M059J (cell line): ENCODE data around the gene HEG1. TPM values are rescaled to one million over a fixed set of nuclear protein-coding genes. Genes with fewer than 3 reads are reported as not detected.

Source experiments
- DNase-seq: peaks from one replicate; pipeline ENCODE4 v3.0.0-alpha.2; 2012; ENCODE audit warnings: low read depth
- total RNA-seq: library from RNA; depleted of rRNA; stranded (reverse); fragments of >200 nt; shearing (Covaris generic); gene quantifications from 2 replicates; pipeline ENCODE4 v1.2.3, GENCODE V29; 2014

HEG1 gene
- total RNA-seq, 1 experiment from 2014 or later: 139 TPM

DNA sequence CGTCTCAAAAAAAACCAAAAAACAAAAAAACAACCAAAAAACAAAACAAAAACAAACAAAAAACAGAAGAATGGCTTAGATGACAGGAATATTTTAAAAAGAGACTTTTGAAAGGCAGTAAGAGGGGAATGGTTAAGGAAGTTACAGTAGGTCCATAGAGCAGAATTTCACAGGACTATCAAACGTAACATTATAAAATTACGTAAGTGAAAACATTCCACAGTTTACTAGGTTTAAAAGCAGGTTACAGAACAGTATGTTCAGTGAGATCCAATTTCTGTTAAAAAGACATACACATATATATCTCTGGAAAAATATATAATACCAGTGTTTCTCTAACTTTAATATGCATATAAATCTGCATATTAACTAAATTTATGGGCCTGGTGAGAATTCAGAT lies 71.0 kb downstream of the HEG1 start:
- no peak for DNase-seq

DNA sequence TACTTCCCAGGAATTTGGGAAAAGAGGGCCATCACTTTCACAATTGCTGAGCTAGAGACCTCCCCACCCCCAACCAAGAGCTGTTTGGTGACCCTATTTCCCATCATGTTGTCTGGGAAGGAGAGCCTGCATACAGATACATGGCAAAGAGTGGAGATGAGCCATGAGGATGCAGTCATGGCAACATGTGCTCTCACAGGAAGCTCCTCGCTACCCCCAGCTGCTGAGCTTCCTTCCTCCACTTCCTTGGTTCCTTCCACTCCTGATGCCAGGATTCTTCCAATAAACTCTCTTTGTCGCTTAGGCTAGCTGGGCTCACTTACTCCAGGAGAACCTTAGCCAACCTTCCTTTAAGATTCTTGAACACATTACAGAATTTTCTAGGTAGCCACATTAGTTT lies 72.9 kb downstream of the HEG1 start:
- no peak for DNase-seq

DNA sequence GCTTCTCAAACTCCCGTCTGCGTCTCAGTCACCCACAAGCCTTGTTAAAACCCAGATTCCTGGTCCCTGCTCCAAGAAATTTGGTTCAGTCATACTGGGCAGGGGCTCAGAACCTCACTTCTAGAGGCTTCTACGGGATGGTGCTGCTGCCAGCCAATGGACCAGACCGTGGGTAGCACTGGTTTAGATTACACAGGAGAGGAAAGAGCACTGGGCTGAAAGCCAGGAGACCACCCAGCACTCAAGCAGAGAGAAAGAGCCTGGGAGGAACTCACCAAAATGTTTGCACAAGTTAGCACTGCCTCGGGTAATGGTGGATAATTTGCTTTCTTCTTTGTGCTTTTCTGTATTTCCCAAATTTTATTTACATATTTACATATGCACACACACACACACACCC lies 74.3 kb downstream of the HEG1 start:
- no peak for DNase-seq

GRCh38 chr3:124978627-124979026 lies 77.2 kb downstream of the HEG1 start:
- no peak for DNase-seq

DNA sequence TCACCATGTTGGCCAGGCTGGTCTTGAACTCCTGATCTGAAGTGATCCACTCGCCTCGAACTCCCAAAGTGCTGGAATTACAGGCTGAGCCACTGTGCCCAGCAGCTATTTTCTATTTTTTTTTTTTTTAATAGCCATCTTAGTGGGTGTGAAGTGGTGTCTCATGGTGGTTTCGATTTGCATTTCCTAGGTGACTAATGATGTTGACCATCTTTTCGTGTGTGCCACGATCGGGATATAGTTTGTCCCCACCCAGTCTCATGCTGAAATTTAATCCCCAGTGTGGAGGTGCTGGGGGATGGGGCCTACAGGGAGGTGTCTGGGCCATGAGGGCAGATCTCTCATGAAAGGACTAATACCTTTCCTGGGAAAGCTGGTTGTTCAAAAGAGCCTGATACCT lies 79.4 kb downstream of the HEG1 start:
- peak; percentile 72 for DNase-seq

- DNase-seq: no peak
Measured at GRCh38 chr3:124974691-124975090, 81.1 kb downstream of the HEG1 start.

DNA sequence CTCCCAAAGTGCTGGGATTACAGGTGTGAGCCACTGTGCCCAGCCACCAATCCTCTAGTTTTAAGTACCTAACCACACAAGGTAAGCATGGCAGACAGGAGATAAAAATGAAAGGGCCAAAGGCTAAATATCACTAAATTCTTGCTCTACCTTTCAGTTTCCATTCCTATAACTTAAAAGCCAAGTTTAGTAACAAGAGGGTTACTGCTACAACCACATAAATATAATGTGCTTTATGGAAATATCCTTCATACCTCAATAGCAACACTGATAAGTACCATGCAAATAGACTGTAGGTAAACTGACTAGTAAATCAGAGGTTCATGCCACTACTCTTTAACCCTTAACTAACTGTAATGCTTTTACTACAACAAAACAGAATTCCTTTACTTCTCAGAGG lies 82.5 kb downstream of the HEG1 start:
- no peak for DNase-seq

DNA sequence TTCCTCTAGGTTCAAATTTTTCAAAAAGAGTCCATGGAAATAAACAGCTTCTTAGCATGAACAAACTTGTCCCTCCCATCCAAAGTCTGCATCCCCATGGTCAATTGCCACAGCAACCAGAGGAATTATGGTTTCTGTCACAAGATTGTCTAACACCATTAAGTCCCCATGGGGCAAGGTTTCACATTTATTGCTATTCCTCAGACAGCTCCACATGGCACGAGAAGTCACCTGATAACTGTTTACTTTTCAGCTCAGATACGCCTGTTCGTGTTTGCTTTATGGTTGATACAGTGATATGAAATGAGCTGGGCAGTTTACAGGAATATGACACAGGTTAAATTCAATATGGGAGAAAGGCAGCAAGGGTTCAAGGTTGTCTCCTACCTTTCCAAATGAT lies 83.3 kb downstream of the HEG1 start:
- DNase-seq: no peak

GRCh38 chr3:124969963-124970722 lies 85.7 kb downstream of the HEG1 start:
- no peak for DNase-seq

GRCh38 chr3:124969190-124969589 lies 86.6 kb downstream of the HEG1 start:
- DNase-seq: no peak

DNA sequence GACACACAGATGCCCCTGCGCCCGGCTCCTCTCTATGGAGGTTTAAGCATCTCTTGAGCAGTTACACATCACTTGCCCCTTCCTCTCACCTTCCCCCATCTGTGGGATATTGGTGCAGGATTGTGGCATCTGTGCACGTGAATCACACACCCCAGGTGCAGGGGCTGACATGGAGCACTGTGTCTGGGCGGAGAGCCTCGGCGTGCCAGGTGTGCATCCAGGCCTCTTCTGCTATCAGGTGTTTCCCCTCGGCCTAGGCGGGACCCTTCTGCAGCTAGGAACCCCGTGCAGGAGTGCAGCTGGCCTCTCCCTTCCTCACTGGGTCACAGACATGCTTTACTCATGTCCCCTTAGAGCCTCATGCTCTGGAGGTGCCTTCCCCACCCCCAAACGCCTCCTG lies 87.8 kb downstream of the HEG1 start:
- no peak for DNase-seq

DNA sequence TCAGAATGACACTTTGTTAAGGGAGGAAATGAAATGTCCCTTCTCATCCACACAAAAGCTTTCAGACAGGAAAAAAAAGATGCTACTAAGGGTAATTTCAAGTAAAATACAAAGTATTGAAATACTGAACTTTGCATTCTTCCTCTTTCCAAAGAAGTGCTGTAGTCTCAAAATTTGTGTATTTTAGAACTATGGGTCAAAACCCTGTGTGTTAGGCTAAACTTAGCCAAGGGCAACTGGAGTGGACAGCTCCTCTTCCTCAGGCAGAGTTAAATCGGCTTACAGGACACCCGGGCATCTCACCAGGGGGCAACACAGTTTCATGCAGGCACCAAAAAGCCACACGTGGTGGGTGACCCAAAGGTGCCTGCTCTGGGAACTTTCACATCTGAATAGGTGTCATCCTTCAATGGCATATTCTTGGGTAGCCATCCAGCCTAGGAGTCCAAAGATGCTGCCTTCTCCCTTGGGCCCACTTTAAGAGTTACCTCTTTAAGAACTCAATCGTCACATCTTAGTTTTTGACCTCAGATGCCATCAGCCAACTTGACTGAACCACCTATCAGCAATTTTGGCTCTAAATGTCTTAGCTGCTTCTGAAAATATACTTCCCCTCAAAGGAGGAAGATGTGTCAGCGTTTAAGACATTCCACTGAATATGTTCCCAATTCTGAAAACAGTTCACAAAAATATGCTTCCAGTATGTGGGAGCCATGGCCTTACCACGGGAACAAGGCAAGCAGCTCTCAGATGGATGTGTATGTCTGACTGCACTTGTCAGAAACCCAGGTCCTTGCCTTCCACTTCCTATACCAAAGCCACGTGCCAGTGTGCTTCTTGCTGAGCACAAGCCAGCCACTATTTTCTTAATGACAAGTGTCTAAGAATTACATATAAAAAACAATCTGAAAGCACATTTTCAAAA lies 89.0 kb downstream of the HEG1 start:
- no peak for DNase-seq

DNA sequence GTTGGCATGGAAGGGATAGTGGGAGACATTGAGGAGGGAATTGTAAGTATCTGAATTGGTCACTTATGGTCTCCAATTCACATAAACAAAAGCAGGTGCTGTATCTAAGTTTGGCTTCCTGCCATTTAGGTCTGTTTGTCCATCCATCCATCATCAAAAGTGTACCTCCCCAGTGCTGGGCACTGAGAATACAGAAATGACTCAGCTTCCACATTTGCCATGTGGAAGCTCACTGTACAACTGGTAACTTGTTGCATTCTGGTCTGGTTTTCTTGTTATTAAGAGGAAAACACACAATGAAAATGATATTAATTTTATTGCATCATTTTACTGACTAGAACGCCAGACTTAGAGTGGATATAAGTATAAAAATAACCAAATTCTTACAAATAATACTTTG lies 90.4 kb downstream of the HEG1 start:
- peak; percentile 28 for DNase-seq

DNA sequence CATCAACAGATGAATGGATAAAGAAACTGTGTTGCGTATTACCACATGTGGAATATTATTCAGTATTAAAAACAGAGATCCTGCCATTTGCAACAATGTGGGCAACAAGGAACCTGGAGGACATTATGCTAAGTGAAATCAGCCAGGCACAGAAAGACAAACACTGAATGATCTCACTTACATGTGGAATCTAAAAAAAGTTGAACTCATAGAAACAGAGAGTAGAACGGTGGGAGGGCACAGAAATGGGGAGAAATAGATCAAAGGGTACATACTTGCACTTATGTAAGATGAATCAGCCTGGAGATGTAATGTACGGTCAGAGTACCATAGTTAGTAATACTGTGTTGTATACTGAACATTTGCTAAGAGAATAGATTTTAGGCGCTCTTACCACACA lies 91.4 kb downstream of the HEG1 start:
- DNase-seq: no peak

DNA sequence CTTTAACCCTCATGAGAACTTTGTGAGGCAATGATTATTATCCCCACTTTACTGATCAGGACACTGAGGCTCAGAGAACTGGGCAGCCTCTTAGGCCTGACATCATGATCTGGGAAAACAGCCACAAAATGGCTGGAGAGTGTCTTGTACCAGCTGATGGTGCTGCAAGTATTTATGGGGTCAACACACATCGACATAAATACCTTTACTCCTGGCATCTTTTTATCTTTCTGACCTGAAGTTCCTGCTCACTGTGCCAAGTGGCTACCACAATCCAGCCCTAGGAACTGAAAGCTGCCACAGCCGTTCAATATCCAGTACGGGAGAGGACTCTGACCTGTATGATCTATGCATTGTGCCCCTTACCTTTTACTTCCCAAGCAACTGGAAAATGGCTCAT lies 92.0 kb downstream of the HEG1 start:
- no peak for DNase-seq

- no peak for DNase-seq
Measured at GRCh38 chr3:124962403-124962940, 93.3 kb downstream of the HEG1 start.

- no peak for DNase-seq
Measured at GRCh38 chr3:124960698-124961097, 95.1 kb downstream of the HEG1 start.

DNA sequence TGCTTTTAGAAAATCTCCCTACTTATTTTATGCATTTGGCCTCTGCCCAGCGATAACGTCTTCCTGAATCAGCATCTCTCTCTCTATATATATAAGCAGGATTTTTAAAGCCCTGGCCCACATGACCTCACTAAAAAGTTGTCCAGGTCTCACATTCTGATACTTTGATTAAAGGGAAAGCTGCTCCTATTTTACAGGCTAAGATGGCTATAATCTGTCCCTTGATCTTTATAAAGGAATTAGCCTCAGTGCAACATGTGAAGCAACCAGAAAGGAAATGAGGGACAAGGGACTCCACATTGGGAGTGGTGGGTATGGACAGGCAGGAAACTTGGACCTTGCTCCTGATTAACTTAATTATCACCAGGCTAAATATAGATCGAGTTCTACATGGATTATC lies 95.7 kb downstream of the HEG1 start:
- DNase-seq: no peak

DNA sequence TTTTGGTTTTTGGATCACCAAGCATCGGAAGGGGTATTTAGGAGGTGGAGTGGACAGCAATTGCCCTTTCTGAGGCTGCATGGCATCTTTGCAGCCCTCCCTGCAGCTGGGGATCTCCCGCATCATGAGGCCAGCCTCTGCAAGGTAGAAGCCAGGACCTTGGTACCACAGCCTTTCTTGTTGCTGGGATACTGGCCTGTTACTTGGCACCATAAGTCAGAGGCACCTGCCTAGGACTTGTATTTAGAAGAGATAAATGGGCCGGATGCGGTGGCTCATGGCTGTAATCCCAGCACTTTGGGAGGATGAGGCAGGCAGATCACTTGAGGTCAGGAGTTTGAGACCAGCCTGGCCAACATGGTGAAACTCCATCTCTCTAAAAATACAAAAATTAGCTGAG lies 97.8 kb downstream of the HEG1 start:
- peak; percentile 51 for DNase-seq

GRCh38 chr3:124952282-124952855 lies 103.4 kb downstream of the HEG1 start:
- DNase-seq: no peak

DNA sequence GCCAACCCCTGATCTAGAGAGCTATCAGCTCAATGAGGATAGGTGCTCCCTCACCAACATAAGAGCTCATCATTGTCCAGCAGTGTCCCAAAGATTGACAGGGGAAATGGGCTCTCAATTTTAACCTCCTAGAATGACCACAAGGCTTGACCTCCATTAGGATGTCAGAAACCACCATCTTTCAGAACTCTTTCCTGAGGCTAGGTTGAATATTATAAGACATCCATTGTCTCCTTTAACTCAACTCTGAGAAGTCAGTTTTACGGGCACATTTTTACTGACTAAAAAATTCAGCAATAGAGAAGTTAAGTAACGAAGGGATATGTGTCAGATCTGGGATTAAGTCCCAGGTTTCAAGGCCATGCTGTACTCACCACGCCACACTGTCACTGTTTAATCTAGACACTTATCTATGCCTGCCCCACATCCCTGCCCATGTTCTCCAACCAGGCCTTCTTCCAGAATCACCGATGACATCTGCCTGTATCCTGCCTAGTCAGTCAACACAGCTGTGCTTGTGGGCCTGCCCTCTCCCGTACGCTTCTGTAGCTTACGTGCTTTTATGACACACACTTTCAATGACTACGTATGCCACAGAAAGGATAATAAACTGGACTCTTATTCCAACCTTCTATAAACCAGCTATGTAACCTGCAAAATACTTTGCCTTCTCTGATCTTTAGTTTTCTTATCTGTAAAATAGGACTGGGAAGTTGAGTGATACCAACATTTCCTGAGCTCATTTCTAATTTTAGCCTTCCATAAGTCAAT lies 104.1 kb downstream of the HEG1 start:
- DNase-seq: peak; percentile 55

GRCh38 chr3:124950026-124950425 lies 105.8 kb downstream of the HEG1 start:
- no peak for DNase-seq
